ENCODE results near the gene HNRNPUL1.
A peak's percentile ranks its signal among the peaks of the same experiment; 100 is the strongest.
"Not testable (repeated sequence)": the region's sequence is repeated elsewhere in the genome, so short reads cannot be mapped to it uniquely, and the experiment has no call there.

Gene HNRNPUL1

DNA sequence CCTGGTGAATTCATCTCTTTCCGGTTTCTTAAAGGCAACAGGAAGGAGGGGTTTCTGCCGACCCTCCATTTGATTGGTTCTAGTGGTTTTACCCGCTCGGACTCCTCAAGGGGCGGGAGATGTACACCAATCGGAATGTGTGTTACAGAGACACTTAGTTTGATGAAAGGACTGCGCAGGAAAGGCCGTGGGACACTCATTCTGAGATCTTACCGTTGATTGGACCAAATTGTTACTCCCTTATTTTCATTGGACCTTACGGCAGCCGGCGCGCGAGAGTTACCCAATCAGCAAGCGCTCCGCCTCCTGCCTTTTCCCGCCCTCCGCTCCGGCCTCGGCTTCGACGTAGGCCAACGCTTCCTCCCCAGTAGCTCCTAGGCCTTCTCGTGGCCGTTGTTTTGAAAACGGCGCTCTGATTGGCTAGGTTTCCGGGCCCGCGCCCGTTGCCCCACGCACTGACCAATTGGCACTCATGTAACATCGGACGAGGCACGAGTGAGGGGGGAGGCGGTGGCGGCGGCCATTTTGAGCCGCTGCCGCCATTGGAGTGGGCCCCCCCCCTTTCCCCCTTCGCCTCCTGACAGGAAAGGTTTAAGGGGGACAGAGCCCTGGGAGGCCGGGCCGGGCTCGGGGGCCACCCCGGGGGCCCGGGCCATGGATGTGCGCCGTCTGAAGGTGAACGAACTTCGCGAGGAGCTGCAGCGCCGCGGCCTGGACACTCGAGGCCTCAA, at the start of gene HNRNPUL1:
HNRNPUL1 (plus strand) TSS at position 523 of the 731 bp plus-strand sequence; CDS start at position 655, 132 bp downstream.
- peak; percentile 100 for DNase-seq

DNA sequence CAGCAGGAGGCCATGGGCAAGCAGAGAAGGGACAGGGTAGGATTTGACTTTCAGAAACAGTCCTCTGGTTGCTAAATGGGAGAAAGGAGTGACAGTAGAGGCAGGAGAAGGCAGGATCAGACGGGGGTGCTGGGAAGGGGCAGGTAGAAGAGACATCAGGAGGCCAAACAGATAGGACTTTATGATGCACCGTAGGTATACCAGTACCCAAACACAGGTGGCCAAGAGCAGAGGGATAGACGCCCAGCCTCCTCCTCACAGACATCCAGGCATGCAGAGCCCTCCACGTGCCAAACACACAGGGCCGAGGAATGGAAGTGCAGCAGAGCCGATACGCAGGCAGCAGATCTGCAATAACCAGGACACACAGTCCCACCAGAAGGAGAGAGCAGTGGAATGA, 46.4 kb upstream of the HNRNPUL1 start:
- DNase-seq = no peak

DNA sequence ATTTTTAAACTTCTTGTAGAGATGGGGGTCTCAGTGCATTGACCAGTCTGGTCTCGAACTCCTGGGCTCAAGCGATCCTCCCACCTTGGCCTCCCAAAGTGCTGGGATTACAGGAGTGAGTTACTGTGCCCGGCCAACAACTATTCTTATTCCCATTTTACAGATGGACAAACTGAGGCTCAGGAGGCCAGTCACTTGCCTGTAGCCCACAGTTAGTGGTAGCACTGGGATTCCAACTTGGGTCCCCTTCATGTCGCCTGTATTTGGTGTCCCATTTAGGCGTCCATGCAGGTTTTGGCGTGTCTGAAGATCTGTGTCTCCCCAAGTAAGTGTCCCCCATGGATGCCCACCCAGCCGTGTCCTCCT, 45.9 kb upstream of the HNRNPUL1 start:
- no peak for DNase-seq

- DNase-seq = no peak
These were observed 45.3 kb upstream of the HNRNPUL1 start, which contains the start of gene AXL for GRCh38 chr19:41218615-41219507. Gene AXL, plus strand, starts transcription at chr19:41219223. Its CDS starts 170 bp downstream, at chr19:41219393.

- DNase-seq = peak; percentile 78
These were observed 44.1 kb upstream of the HNRNPUL1 start for GRCh38 chr19:41219924-41220567.

DNA sequence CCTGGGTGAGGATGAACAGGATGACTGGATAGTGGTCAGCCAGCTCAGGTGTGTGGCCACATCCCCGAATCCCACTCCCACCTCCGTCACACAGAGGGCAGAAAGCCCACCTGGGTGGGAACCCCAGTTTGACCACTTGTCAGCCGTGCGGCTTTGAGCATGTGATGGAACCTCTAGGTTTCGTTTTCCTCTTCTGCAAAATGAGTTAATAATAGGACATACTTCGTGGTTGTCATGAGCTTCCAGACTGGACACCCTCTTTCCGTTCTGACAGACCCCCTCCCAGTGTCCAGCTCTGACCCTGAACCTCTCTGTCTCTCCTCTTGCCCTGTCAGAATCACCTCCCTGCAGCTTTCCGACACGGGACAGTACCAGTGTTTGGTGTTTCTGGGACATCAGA, 43.4 kb upstream of the HNRNPUL1 start:
- DNase-seq = no peak

- DNase-seq = no peak
These were observed 42.5 kb upstream of the HNRNPUL1 start for GRCh38 chr19:41221514-41222205.

DNA sequence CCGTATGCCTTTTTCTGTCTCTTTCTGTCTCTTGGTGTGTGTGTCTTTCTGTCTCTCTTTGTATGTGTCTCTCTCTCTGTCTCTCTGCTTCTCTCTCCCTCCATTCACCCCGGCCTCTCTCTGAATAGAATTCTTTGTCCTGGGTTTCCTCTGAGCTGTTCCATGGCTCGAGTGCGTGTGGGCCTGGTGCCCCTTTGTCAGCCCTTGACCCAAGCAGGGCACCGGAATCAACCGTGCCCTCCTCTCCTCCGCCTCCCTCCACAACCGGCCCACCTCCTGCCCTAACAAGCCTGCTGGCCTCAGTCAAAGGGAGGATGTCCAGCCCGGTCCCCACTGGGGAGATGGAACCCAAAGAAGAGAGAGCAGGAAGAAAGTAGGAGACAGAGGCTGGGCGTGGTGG, 41.9 kb upstream of the HNRNPUL1 start:
- no peak for DNase-seq

DNA sequence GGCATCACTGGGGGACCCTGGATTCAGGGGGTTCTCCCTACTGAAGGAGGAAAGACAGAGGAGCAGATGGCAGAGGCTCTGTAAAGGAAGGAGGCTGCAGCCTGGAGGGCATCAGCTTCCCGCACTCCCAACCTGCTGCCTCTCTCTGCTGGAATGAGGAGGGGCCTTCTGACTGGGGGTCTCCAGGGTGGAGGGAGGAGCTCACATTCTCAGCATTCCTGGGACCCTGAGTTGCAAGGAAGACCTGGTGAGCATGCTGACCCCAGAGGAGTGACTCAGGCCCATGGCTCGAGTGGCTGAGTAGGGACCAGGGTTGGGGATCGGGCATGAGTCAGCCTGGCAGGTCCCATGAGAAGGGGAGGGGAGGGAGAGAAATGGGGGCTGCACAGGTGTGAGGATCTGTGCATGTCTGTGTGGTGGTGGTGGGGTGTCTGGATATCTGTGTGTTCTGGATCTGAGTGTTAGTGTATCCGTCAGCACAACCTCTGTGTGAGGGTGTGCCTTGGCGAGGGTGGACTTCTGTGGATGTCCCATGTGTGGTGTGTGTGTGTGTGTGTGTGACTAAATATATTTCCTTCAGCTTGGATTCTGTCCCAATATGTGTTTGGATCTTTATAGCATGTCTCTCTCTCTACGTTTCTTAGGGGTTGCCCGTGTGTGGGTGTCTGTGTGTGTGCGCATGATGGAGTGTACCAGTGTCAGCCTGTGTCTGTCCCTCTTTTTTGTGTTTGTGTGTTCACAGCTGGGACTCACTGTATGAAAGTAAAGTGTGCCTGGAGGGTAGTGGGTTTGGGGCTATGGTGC, 40.5 kb upstream of the HNRNPUL1 start:
- no peak for DNase-seq

DNA sequence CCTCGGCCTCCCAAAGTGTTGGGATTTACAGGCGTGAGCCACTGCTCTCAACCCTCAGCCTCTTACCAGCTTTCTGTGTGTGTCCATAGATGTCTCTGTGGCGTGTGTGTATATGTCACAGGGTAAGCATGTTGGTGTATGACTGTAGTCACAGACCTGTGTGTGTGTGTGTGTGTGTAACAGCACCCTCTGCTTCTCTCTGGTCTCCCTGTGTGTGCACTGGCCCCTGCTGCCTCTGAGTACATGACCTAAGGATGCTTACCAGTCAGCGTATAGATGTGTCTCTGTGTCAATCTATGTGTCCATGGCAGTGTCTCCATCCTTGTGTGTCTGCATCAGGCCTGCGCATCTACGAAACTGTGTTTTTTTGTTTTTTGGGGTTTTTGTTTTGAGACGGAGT, 39.5 kb upstream of the HNRNPUL1 start:
- DNase-seq = no peak

DNA sequence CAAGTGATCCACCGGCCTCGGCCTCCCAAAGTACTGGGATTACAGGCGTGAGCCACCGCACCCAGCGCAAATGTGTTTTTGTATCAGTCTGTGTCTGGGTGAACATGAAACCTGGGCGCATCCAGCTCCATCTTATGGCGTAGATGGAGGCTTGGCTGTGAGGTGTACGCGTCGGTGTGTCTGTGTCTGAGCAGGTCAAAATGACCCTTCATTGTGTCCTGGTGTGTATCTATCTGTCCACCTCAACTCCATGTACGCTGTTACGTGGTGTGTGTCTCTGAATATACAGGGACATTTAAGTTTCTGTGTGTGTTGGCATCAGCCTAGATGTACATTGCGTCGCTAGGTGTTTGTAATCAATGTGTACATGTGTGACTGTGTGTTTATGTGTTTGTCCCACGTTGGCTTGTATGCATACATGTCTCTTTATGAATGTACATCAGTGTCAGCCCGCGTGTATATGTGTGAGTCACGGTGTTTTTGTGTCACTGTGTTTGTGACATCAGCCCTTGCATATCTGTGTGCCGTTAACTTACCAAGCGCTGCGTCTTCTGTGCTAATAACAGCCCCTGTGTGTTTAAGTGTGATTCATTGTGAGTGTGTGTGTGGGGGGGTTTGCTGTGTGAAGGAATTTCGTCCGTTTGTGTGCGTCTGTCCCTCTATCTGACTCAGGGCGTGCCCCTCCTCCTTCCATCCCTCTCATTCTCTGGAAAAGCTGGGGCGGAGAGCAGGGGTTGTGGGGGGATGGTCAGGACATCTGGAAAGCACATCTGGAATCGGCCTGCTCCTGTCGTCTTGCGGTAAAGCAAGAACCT, 38.7 kb upstream of the HNRNPUL1 start:
- DNase-seq = peak; percentile 39

GRCh38 chr19:41226053-41226873, 37.9 kb upstream of the HNRNPUL1 start:
- DNase-seq = peak; percentile 21

- DNase-seq = no peak
These were observed 37.2 kb upstream of the HNRNPUL1 start for GRCh38 chr19:41226874-41227390.

DNA sequence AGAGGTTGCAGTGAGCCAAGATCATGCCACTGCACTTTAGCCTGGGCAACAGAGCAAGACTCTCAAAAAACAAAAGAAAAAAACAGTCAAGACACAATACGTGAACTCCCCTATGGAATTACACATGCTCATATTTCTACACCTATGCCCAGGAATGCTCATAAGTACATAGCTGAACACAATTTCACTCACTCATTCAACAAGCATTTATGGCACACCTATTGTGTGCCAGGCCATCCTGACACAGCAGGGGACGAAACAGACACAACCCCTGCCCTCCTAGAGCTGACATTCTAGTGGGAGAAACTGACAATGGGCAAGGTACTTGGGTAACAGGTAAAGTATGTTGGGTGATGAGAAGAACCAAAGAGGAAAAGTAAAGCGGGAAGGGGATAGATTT, 35.7 kb upstream of the HNRNPUL1 start:
- no peak for DNase-seq

- DNase-seq = not testable (repeated sequence)
These were observed 34.8 kb upstream of the HNRNPUL1 start for GRCh38 chr19:41229338-41229737.

DNA sequence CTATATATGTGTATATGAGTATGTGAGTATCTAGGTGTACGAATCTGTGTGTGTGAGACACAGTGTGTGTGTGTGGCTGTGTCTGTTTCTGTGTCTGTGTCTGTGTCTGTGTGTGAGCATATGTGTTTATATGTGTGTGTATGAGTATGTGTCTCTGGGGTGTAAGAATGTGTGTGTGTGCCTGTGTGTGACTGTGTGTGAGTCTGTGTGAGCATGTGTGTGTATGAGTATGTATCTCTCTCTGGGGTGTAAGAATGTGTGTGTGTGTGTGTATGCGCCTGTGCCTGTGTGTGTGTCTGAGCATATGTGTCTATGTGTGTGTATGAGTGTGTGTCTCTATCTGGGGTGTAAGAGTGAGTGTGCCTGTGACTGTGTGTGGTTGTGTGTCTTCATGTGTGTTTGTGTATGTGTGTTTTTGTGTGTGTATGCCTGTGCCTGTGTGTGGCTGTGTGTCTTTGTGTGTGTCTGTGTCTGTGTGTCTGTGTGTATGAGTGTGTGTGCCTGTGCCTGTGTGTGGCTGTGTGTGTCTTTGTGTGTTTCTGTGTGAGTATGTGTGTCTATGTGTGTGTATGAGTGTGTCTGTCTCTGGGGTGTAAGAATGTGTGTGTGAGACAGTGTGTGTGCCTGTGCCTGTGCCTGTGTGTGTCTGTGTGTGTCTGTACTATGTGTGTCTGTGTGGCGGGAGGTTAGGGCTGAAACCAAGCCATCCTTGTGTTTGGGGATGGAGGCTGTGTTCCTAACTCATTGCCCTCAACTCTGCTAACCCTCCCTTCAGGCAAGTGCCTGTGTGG, 33.9 kb upstream of the HNRNPUL1 start:
- no peak for DNase-seq

DNA sequence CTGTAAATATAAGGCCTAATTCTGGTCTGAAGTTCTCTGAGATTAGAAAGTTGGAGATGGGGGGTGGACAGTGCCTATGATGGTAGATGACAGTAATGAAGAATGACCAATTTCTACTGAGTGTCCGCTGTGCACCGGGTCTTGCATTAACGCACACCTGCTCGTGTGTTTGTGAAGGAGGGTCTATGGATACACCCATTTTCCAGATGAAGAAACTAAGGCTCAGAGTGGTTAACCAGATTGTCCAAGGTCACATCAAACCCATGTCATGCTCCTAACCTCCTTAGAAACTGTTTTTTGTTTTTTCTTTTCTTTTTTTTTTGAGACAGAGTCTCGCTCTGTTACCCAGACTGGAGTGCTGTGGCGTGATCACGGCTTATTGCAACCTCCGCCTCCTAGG, 31.5 kb upstream of the HNRNPUL1 start:
- DNase-seq = no peak

DNA sequence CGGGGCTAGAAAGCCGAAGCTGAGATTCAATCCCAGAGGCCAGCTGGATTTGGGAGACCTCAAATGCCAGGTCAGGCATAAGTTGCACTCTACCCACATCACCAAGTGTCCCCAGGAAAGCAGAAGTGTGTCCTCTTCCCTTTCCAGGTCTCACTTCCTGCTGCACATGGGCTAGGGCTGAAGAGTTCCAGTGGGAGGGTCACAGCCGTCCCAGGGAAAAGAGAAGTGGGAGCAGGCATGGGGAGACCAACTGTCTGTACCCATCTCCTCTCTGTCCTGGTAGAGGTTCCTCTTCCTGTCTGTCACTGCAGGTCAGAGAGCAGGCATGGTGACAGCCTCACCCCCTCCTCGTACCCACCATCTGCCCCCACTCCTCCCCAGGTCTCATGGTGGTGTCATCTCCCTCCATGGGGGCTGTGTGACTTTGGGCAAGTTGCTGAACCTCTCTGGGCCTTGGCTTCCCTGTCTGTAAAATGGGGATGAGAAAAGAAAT, 30.4 kb upstream of the HNRNPUL1 start:
- no peak for DNase-seq

All from hematopoietic multipotent progenitor cell treated with erythropoietin and hydrocortisone succinate and interleukin-3 and kit ligand, for 6 days (in vitro differentiated cells).